Measurements from ENCODE around the gene LYST. TPM values are rescaled to one million over a fixed set of nuclear protein-coding genes. Genes with fewer than 3 reads are reported as not detected.

Gene LYST
- total and polyA plus RNA-seq, 10 of the 15 experiments (the other 5 are each of a cell fraction or from before 2014, with no cell fraction given) = 3.3 to 28.1 (median 5.6) TPM

- TF ChIP-seq RFX5 (IDR thresholded peaks at IDR 0.05; ENCODE audit: low read depth, low read length) (no peak), HDAC2 (IDR thresholded peaks at IDR 0.05) (no peak), PBX3 (IDR thresholded peaks at IDR 0.05; ENCODE audit: insufficient replicate concordance, low read depth, low read length) (no peak), ZBTB33 (IDR thresholded peaks at IDR 0.05) (no peak), TAF1 (IDR thresholded peaks at IDR 0.05; ENCODE audit: borderline replicate concordance, low read depth, low read length) (no peak), CBX3 (IDR thresholded peaks at IDR 0.05; ENCODE audit: borderline replicate concordance, low read depth) (no peak), POU2F2 (IDR thresholded peaks at IDR 0.05; ENCODE audit: borderline replicate concordance, low read depth, low read length) (no peak), FOS (IDR thresholded peaks at IDR 0.05; ENCODE audit: borderline replicate concordance, extremely low read depth, insufficient read length) (no peak)
Observed at GRCh38 chr1:235898126-235898525, 31.4 kb upstream of the LYST start (continued).

GRCh38 chr1:235893840-235894239, 27.1 kb upstream of the LYST start:
- ChIA-PET SMC1A (ENCODE audit: uncharacterized antibody, unreplicated experiment) (interaction anchor here (1.0 to 2.8 kb wide), 12 partner anchors 8 to 78 kb away, joined by 3 to 11 read pairs (median 4); no protein-coding TSS in a partner anchor), RAD21 (ENCODE audit: unreplicated experiment) (interaction anchor here (0.6 to 1.5 kb wide), 2 partner anchors 23 to 34 kb away, joined by 3 to 5 read pairs; no protein-coding TSS in a partner anchor), CTCF (interaction anchor here (0.8 to 2.5 kb wide), 6 partner anchors 9 to 78 kb away, joined by 3 to 7 read pairs (median 4); no protein-coding TSS in a partner anchor), POLR2A (interaction anchor here (0.6 to 1.7 kb wide), 2 partner anchors 10 to 30 kb away, joined by 4 to 8 read pairs; no protein-coding TSS in a partner anchor)
- no peak for ATAC-seq
- no peaks in the 10 kb centered on the region; the same call in 1 of the 3 replicates for H3K9me3 ChIP-seq (replicated peaks; ENCODE audit: control insufficient read depth, insufficient read depth, low read length)
- intact Hi-C loops (cut with micrococcal nuclease; ENCODE audit: unreplicated experiment) (no loop called here), in situ Hi-C loops (cut with MboI) (loop anchor here (5.0 kb wide), 1 partner anchor 43 kb away; no protein-coding TSS in a partner anchor)
- peaks cover 17% of the 10 kb centered on the region for H3K4me1 ChIP-seq (ENCODE audit: control insufficient read depth, insufficient read depth, low read length)
- BruUV-seq (replicated peaks) = no TSS peak
- no peaks in the 10 kb centered on the region for H3K27me3 ChIP-seq (replicated peaks in 1 of 2; ENCODE audit: control insufficient read depth in 2 of 2, insufficient read depth in 2 of 2, low read length in 1 of 2)
- WGBS (ENCODE audit: insufficient coverage, insufficient replicate concordance, low lambda C conversion rate, missing lambda C conversion rate) = 97% methylated on average over 2 of the region's 2 CpGs
- DNase-seq (ENCODE audit: low read depth, low spot score) = no peak
- H3K27ac ChIP-seq (ENCODE audit: control insufficient read depth, insufficient read depth) = no peak overlapping the region
- H3K4me3 ChIP-seq = no peak overlapping the region
- no peaks in the 10 kb centered on the region for H3K79me2 ChIP-seq (ENCODE audit: control insufficient read depth, insufficient read depth, low read length)
- FAIRE-seq = no peak
- no peak overlapping the region for H3K4me2 ChIP-seq (ENCODE audit: control insufficient read depth, insufficient read depth)
- H3K36me3 ChIP-seq (ENCODE audit: control insufficient read depth in 2 of 2, insufficient read depth in 2 of 2, low read length in 1 of 2) = no peaks in the 10 kb centered on the region
- no peaks in the 10 kb centered on the region for H4K20me1 ChIP-seq (ENCODE audit: control insufficient read depth, insufficient read depth)
- H3K9ac ChIP-seq (ENCODE audit: control insufficient read depth, insufficient read depth, low read length) = no peak overlapping the region
- no peak overlapping the region for H2AFZ ChIP-seq (ENCODE audit: control insufficient read depth, low read depth, low read length)
- TF ChIP-seq RB1 (IDR thresholded peaks at IDR 0.05; ENCODE audit: borderline replicate concordance) (no peak), MEF2B (IDR thresholded peaks at IDR 0.05; ENCODE audit: partially characterized antibody, poor library complexity, severe bottlenecking) (no peak), PML (IDR thresholded peaks at IDR 0.05; ENCODE audit: low read length) (no peak), SPI1 (IDR thresholded peaks at IDR 0.05; ENCODE audit: borderline replicate concordance, insufficient read depth, low read depth, low read length) (no peak), SMAD5 (IDR thresholded peaks at IDR 0.05; ENCODE audit: low read depth) (no peak), CTCF (IDR thresholded peaks at IDR 0.05 in 2 of 3, conservative IDR thresholded peaks at IDR 0.05 in 1 of 3; ENCODE audit: control insufficient read depth in 2 of 3, extremely low read depth in 1 of 3, insufficient read depth in 1 of 3, low read depth in 3 of 3, low read length in 3 of 3) (no peak)
